ENCODE results near the gene TCF4. TPM values are rescaled to one million over a fixed set of nuclear protein-coding genes. Genes with fewer than 3 reads are reported as not detected.

TCF4 gene
- total and polyA plus RNA-seq, 2 of the 13 experiments (the other 11 are each of a cell fraction or from before 2014, with no cell fraction given): not detected

DNA sequence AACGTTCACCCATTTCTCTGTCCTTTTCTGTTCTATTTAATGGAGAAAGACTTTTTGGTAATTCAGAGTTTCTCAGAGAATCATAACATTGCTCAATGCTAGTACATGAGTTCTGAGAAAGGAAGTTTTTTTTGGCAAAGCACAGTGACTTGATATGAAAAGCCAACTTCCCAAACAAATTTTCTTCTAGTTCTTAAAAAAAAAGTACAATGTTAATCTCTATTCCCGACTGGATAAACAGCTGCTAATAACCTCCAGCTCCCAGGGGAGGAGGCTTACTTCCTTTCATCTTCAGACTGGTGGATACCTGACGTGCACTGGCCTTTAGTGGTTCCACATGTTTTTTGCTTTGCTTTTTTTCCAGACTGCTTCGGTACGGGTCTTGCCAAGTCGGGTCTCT, 344.1 kb downstream of the TCF4 start (continued):
- TF ChIP-seq GABPA (IDR thresholded peaks at IDR 0.05; ENCODE audit: low read depth, low read length): no peak
- no peak for TF ChIP-seq GABPA (CRISPR knock-in tag; IDR thresholded peaks at IDR 0.05; ENCODE audit: low read depth)
- no peak for TF ChIP-seq GTF2F1 (IDR thresholded peaks at IDR 0.05; ENCODE audit: low read length)
- no peak for TF ChIP-seq RELA (CRISPR knock-in tag; IDR thresholded peaks at IDR 0.05)
- TF ChIP-seq, protein P1, sequence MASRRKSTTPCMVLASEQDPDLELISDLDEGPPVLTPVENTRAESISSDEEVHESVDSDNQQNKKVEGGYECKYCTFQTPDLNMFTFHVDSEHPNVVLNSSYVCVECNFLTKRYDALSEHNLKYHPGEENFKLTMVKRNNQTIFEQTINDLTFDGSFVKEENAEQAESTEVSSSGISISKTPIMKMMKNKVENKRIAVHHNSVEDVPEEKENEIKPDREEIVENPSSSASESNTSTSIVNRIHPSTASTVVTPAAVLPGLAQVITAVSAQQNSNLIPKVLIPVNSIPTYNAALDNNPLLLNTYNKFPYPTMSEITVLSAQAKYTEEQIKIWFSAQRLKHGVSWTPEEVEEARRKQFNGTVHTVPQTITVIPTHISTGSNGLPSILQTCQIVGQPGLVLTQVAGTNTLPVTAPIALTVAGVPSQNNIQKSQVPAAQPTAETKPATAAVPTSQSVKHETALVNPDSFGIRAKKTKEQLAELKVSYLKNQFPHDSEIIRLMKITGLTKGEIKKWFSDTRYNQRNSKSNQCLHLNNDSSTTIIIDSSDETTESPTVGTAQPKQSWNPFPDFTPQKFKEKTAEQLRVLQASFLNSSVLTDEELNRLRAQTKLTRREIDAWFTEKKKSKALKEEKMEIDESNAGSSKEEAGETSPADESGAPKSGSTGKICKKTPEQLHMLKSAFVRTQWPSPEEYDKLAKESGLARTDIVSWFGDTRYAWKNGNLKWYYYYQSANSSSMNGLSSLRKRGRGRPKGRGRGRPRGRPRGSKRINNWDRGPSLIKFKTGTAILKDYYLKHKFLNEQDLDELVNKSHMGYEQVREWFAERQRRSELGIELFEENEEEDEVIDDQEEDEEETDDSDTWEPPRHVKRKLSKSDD (CRISPR knock-in tag; IDR thresholded peaks at IDR 0.05; ENCODE audit: low read depth): no peak
- TF ChIP-seq MAF1 (CRISPR knock-in tag; IDR thresholded peaks at IDR 0.05; ENCODE audit: borderline replicate concordance): no peak
- TF ChIP-seq, protein P2, sequence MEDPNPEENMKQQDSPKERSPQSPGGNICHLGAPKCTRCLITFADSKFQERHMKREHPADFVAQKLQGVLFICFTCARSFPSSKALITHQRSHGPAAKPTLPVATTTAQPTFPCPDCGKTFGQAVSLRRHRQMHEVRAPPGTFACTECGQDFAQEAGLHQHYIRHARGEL (CRISPR knock-in tag; IDR thresholded peaks at IDR 0.05): no peak
- TF ChIP-seq, protein P3, sequence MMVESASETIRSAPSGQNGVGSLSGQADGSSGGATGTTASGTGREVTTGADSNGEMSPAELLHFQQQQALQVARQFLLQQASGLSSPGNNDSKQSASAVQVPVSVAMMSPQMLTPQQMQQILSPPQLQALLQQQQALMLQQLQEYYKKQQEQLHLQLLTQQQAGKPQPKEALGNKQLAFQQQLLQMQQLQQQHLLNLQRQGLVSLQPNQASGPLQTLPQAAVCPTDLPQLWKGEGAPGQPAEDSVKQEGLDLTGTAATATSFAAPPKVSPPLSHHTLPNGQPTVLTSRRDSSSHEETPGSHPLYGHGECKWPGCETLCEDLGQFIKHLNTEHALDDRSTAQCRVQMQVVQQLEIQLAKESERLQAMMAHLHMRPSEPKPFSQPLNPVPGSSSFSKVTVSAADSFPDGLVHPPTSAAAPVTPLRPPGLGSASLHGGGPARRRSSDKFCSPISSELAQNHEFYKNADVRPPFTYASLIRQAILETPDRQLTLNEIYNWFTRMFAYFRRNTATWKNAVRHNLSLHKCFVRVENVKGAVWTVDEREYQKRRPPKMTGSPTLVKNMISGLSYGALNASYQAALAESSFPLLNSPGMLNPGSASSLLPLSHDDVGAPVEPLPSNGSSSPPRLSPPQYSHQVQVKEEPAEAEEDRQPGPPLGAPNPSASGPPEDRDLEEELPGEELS (CRISPR knock-in tag; IDR thresholded peaks at IDR 0.05): no peak
- TF ChIP-seq SRY (CRISPR knock-in tag; IDR thresholded peaks at IDR 0.05): no peak

DNA sequence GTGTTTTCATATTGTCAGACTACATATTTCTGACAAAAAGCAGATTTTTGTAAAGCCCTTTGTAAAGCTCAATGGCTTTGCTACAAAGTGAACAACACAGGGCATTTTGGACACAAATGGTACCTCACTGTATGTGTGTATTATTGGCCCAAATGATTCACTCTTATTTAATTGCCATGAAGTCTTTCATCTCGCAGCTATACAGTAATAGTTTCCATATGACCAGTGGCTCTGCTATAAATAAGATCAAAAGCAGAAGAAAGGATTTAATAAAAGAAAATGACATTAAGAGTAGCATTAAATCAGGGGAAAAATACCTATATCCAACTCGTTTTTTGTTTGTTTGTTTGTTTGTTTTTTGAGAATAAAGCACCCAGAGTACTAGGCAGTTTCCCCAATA, 344.7 kb downstream of the TCF4 start:
- H3K4me3 ChIP-seq (replicated peaks in 1 of 3; ENCODE audit: insufficient read depth in 1 of 3, low read depth in 2 of 3, low read length in 3 of 3): no peak overlapping the region
- no TSS peak for BruUV-seq (replicated peaks)
- WGBS (ENCODE audit: low lambda C conversion rate): 0% methylated on average over 2 of the region's 2 CpGs
- FAIRE-seq (no peak), DNase-seq (ENCODE audit: low spot score) (no peak), ATAC-seq (no peak)
- no peak overlapping the region for H3K9ac ChIP-seq (ENCODE audit: insufficient read depth, low read depth, low read length)
- H2AFZ ChIP-seq (ENCODE audit: low read length): no peak overlapping the region
- H3K4me2 ChIP-seq (ENCODE audit: low read depth, low read length): no peak overlapping the region
- no peaks in the 10 kb centered on the region for H3K36me3 ChIP-seq (replicated peaks in 1 of 2; ENCODE audit: control insufficient read depth in 1 of 2, insufficient read depth in 2 of 2, low read length in 2 of 2)
- TF ChIP-seq JUN (CRISPR knock-in tag; IDR thresholded peaks at IDR 0.05): no peak
- TF ChIP-seq, protein P4, sequence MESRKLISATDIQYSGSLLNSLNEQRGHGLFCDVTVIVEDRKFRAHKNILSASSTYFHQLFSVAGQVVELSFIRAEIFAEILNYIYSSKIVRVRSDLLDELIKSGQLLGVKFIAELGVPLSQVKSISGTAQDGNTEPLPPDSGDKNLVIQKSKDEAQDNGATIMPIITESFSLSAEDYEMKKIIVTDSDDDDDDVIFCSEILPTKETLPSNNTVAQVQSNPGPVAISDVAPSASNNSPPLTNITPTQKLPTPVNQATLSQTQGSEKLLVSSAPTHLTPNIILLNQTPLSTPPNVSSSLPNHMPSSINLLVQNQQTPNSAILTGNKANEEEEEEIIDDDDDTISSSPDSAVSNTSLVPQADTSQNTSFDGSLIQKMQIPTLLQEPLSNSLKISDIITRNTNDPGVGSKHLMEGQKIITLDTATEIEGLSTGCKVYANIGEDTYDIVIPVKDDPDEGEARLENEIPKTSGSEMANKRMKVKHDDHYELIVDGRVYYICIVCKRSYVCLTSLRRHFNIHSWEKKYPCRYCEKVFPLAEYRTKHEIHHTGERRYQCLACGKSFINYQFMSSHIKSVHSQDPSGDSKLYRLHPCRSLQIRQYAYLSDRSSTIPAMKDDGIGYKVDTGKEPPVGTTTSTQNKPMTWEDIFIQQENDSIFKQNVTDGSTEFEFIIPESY (CRISPR knock-in tag; IDR thresholded peaks at IDR 0.05): no peak
- no peak for TF ChIP-seq JARID2 (CRISPR knock-in tag; IDR thresholded peaks at IDR 0.05; ENCODE audit: insufficient replicate concordance)
- no peaks in the 10 kb centered on the region for H3K9me3 ChIP-seq (ENCODE audit: low read length)
- no peaks in the 10 kb centered on the region for H3K79me2 ChIP-seq (ENCODE audit: insufficient read depth, low read length)
- no peaks in the 10 kb centered on the region for H3K4me1 ChIP-seq (ENCODE audit: insufficient read depth, low read length)
- intact Hi-C loops (cut with micrococcal nuclease; ENCODE audit: unreplicated experiment): no loop called here
- POLR2A ChIA-PET: no interaction called here
- H3K27me3 ChIP-seq (ENCODE audit: control insufficient read depth in 1 of 2, insufficient read depth in 2 of 2, low read length in 2 of 2): no peaks in the 10 kb centered on the region
- in situ Hi-C loops (cut with HindIII; ENCODE audit: extremely low pct_ligation_motif_present, low pct_unique_long_range_greater_than_20kb): no loop called here
- H3K27ac ChIP-seq (ENCODE audit: extremely low read length, insufficient read depth, low read length): no peak overlapping the region
- no peaks in the 10 kb centered on the region for H4K20me1 ChIP-seq (ENCODE audit: insufficient read depth, low read length)
- CTCF ChIA-PET (ENCODE audit: low intra/inter-chr PET ratio, low total read pairs): no interaction called here

Data from HepG2 (cell line).